Epithelial cell of proximal tubule (primary cell): Measurements from ENCODE around the gene PRC1. TPM values are rescaled to one million over a fixed set of nuclear protein-coding genes. Genes with fewer than 3 reads are reported as not detected.

Experiments
- DNase-seq: peaks from one replicate; pipeline ENCODE4 v3.0.0-alpha.2; 2011; ENCODE audit warnings: low read depth
- H3K4me3 ChIP-seq: 2 replicates; pipeline ENCODE4 v1.5.1; 2011; ENCODE audit warnings: low read depth, mild to moderate bottlenecking, low read length
- total RNA-seq: library from RNA; depleted of rRNA; stranded (reverse); fragments of >200 nt; gene quantifications from 2 replicates; pipeline ENCODE4 v1.2.3, GENCODE V29; 2015
- TF ChIP-seq, protein P1 (sequence below): conservative IDR thresholded peaks from 2 replicates; pipeline ENCODE4 v1.5.1; 2012; ENCODE audit warnings: low read depth, mild to moderate bottlenecking, low read length

PRC1 gene
- total RNA-seq, 1 donor from 2014 or later: 251 TPM

- TF ChIP-seq, protein P1, sequence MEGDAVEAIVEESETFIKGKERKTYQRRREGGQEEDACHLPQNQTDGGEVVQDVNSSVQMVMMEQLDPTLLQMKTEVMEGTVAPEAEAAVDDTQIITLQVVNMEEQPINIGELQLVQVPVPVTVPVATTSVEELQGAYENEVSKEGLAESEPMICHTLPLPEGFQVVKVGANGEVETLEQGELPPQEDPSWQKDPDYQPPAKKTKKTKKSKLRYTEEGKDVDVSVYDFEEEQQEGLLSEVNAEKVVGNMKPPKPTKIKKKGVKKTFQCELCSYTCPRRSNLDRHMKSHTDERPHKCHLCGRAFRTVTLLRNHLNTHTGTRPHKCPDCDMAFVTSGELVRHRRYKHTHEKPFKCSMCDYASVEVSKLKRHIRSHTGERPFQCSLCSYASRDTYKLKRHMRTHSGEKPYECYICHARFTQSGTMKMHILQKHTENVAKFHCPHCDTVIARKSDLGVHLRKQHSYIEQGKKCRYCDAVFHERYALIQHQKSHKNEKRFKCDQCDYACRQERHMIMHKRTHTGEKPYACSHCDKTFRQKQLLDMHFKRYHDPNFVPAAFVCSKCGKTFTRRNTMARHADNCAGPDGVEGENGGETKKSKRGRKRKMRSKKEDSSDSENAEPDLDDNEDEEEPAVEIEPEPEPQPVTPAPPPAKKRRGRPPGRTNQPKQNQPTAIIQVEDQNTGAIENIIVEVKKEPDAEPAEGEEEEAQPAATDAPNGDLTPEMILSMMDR: no peak
- DNase-seq: no peak
- H3K4me3 ChIP-seq: no peak overlapping the region
Measured at GRCh38 chr15:91007266-91007665, 12.9 kb upstream of the PRC1 start.

DNA sequence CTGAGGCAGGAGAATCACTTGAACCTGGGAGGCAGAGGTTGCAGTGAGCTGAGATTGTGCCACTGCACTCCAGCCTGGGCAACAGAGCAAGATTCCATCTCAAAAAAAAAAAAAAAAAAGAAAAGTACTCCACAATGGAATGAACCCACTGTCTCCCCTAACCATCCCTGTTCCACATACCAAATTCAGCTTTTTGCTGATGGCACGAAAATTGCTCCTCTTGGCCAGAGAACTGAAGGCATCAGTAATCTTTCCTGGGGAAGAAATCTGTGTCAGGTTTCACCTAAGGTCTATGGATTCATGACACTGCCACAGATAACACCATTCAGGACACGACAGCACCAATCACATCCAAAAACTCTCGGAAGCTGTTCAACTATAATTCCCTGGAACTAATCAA, 6.9 kb upstream of the PRC1 start:
- no peak for DNase-seq
- TF ChIP-seq, protein P1: no peak
- no peak overlapping the region for H3K4me3 ChIP-seq

DNA sequence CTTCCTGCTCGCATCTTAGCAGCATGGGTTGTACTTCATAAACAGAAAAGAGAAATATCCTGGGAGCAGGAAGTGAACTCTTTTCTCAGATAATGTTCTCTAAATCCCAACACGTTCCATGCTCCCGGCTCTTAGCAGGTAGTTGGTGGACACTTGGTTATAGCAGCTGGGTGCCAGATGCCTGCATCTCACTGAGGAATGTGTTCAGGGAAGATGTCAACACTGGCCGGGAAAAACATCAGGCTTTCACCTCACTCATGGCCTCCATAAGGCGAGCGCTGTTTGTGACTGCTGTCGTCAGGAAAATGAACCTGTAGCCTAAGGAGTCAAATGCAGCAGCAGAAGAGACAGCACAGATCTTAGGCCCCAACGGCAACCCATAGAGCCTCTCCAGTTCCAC, 4.4 kb upstream of the PRC1 start:
- TF ChIP-seq, protein P1: no peak
- DNase-seq: no peak
- no peak overlapping the region for H3K4me3 ChIP-seq

- no peak for DNase-seq
- H3K4me3 ChIP-seq: peak overlapping the region; percentile 85
- TF ChIP-seq, protein P1: no peak
Measured at GRCh38 chr15:90994059-90994416, 297 bp downstream of the PRC1 start.

- H3K4me3 ChIP-seq: no peak overlapping the region
- TF ChIP-seq, protein P1: no peak
- DNase-seq: no peak
Measured at GRCh38 chr15:90991587-90992285, 2.6 kb downstream of the PRC1 start.

DNA sequence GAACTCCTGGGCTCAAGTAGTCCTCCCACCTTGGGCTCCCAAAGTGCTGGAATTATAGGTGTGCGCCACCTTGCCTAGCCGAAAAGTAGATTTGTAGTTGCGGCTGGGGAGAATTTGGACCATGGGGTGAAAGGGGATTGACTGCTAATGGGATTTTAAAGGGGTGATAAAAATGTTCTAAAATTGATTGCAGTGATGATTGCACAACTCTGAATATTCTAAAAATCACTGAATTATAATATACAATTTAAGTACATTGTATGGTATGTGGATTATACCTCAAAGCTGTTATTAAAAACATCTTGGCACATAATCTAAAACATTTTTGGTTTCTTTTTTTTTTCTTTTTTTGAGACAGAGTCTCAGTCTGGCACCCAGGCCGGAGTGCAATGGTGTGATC, 3.9 kb downstream of the PRC1 start:
- TF ChIP-seq, protein P1: no peak
- no peak for DNase-seq
- H3K4me3 ChIP-seq: no peak overlapping the region
